GM18907 (cell line): ENCODE measurements around the gene DSCAM.
"Not testable (repeated sequence)": the region's sequence is repeated elsewhere in the genome, so short reads cannot be mapped to it uniquely, and the experiment has no call there.

Experiments
- ATAC-seq: cut with Tn5 transposase; IDR thresholded peaks from one replicate; pipeline ENCODE4 v1.9.1; 2021; ENCODE audit warnings: mild to moderate bottlenecking, moderate library complexity; ENCODE audit not compliant: unreplicated experiment

The DSCAM gene

DNA sequence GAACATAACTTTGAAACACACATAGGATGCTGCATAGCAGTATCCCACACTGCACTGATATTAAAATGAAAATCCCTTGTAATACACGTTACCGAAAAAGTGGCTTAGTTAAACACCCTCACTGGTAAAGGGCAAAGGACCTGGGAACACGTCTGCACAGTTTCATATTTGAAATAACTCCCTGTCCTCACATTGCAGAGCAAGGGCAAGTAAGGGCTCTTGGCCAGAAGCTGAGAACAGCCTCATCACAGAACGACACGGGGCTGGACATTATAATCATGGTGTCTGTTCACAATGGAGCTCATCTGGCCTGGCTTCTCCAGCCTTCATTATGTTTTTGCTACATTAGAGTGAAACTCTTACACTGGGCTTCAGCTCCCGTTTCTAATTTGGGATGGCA, 772.8 kb downstream of the DSCAM start:
- ATAC-seq = no peak

DNA sequence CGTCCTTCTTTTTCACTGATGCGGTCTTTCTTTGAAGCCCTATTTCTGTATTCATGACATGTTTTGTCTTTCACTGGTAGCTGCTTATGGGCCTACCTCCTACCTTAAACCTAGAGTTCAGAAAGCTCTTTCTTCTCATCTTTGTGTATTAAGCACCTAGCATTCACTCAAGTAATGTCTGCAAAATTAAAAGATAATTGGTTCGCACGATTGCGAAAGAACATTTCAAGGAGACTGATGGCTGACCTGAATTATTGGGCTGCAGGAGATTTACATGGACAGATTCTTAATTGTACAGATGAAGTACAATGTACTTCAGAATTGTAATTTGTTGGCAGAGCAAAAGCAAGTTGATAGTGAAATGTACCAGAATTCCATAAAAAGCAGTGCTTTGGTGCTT, 773.3 kb downstream of the DSCAM start:
- no peak for ATAC-seq

DNA sequence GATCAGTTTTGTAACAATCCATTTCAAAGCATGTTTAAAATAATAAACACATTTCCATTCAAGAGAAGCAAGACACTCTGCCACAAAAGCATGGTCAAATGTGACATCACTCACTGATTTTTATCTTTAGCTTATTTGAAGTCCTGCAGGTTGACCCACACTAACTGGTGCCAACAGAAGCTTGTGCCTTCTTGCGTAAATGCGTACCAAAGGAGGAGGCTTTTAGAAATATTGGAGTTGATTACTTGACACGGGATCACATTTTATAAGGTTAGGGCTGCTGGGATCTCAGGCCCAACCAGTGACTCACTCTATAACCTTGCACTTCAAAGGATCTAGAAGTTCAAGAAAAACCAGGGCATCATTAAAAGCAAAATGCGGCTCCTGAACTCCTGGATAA, 776.1 kb downstream of the DSCAM start:
- no peak for ATAC-seq

DNA sequence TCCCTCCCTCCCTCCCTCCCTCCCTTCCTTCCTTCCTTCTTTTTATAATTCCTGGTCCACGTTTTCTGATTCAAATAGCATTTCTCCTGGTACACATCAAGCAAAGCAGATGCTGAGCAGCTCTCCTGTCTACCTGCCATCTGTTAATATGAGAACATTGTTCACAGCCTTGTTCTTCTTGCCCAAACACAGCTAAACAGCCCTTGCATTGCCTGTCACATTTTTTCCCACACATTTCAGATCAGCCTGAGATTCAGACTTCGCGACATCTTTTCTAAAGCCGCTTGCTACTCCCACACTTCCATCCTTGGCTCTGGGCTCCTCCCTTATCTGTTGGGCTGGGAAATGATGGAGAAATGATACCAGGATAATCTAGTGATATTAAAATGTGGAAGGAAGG, 779.2 kb downstream of the DSCAM start:
- no peak for ATAC-seq

DNA sequence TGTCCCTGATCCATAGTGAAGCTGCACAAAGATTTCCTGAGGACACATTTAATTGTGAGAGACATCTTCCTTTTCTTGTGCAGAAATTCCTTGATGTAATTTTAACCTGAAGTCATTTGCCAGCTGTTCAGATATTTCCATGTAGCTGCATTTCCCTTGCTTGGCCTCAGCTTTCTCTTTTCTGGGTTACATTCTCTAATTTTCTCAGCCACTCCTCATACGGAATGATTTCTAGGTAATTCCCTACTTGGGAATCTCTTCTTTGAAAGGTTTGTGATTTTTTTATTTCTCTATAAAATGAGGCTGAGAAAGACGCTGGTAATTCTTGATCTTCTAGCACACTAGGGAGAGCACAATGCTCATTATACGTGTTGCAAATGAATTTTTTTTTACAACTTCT, 780.7 kb downstream of the DSCAM start:
- ATAC-seq = no peak

DNA sequence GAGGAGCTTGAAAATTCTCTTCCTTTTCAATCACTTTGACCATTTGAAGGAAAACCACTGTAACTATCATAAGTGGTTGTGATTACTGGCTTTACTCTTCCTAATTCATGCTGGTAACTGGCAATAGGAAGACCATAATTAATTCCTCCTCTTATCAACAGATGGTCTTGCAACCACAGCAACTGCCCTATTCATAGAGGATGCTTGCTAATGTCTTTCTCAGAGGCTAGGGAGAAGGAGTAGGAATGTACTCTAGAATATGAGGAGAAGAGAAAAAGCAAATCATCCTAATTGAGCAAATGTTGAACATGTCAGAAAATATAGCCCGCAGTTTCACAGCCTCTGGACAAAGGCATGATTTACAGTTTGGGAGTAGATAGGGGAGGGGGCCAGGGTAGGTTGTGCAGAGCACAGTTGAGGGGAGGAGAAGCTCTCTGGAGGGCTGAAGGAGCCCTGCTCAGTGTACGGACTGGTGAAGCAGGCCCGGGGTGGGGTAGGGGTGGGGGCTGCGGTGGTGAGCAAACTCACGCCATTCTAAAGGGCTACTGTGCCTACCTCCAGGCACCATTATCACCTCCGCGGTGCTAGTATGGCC, 786.8 kb downstream of the DSCAM start:
- ATAC-seq = no peak

DNA sequence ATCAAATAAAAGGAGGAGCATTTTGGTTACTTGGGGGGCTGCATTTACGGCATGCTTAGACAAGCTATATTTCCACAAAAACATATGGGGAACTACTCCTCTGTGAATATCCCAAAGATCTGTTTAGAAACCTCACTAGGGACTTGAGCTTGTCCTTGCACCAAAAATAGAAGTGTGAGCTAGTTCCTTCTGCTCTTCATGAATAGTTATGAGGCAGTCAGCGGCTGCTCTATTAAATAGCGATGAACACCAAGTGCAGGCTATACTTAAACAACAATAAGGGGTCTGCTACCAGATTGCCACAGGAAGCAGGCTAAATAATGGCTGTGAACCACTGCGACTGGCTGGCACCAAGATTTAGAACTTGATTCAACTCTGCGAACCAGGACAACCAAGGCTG, 789.6 kb downstream of the DSCAM start:
- ATAC-seq = no peak

DNA sequence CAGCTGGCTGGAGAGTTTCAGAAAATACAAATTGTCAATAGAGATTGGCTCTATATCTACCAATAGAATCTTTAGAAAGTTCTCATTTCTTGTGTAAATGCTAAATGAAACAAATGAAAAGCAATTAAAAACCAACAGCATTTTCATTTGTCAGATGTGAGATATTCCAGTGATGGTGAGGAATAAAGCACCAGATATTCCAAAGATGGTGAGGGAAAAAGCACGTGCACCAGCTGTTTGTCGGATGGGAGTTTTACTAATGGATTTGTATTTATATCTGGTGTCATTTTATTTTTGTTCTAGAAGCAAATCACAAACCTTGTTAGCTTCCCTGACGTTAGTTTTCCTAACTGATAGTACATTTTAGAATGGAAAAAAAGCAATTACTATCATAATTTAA, 790.9 kb downstream of the DSCAM start:
- ATAC-seq = no peak

DNA sequence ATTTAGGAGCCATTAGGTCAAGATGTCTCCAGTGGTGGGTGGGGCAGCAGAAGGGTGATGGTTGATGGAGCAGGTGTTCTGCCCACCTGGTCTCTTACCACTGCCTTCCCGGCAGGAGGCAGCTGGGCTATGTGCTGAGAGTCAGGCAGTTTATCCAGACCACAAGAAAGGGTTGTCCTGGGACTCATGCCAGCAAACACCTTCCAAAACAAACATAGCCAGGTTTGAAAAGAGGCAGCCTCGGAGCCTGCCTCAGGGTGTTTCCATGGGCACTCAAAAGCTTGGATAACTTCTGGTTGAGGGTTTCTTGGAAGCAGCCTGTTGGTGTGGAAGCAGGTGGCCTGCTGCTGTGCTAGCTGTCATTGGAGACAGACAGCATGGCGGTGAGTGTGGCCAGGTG, 792.6 kb downstream of the DSCAM start:
- no peak for ATAC-seq

DNA sequence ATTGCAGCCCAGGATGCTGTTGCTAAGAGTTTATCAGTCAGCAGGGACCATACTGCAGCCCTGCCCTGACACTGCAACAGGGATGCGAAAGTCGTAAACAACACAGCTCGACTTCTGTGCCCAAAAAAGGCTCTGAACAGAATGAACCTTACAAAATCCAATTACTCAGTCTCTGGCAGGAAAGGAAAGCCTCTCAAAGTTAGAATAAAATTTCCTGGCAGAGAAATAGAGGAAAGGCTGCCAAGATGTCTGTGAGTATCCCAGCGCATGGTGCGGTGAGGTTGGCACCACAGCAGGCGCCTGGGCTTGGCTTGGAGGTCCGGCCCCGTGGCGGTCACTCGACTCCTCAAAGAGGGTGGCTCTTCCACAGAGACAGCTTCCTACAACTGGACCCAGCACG, 794.0 kb downstream of the DSCAM start:
- no peak for ATAC-seq

DNA sequence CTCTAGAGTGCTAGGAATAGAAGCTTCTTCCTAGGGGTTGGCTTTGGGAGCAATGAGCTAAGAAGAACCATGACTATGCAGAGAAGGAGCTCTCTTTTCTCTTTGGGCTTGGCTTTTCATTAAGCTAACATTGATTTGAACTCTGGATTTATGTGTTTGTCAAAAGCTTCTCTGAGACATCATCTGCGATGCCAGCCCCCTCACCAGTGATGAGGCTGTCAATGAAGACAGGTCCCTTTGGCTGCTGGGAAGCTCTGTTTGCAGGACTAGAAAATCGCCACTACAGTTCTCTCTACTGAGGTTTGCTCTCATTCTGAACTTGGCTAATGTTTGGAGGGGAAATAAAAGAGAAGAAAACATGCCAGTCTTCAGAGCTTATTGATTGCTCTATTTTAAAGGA, 794.7 kb downstream of the DSCAM start:
- no peak for ATAC-seq

DNA sequence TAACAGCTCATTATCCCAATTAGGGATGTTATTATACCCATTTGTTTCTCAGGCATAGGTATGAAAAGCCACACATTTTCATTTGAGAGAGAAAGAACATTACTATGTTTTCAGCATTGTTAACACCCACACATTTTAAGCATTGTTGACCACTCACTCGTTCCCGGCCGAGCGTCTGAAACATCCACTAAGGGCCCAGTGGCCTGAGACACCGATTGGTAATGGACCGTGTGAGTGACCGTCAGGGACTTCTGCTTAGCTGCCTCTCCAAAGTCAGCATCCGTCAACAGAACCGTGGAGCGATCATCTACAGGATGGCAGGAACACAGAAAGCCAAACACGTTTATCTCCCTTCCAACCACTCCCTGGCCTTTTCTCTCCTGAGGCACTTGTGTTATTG, 795.2 kb downstream of the DSCAM start:
- ATAC-seq = no peak

DNA sequence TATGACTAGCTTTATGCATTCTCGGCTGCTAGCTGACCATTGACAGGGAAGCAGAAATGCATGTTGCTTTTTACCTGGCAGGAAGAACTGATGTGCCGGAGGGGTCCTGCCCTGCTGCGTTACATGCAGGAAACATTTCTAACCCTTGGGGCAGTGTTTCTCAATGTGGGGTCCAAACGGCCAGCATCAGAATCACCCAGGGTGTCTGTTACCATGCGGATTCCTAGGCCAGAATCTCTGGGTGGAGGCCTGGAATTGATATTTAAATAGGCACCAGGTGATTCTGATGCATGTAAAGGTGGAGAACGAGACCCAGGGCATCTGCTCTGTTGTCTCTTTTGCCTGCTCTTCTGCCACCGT, 797.0 kb downstream of the DSCAM start:
- no peak for ATAC-seq

DNA sequence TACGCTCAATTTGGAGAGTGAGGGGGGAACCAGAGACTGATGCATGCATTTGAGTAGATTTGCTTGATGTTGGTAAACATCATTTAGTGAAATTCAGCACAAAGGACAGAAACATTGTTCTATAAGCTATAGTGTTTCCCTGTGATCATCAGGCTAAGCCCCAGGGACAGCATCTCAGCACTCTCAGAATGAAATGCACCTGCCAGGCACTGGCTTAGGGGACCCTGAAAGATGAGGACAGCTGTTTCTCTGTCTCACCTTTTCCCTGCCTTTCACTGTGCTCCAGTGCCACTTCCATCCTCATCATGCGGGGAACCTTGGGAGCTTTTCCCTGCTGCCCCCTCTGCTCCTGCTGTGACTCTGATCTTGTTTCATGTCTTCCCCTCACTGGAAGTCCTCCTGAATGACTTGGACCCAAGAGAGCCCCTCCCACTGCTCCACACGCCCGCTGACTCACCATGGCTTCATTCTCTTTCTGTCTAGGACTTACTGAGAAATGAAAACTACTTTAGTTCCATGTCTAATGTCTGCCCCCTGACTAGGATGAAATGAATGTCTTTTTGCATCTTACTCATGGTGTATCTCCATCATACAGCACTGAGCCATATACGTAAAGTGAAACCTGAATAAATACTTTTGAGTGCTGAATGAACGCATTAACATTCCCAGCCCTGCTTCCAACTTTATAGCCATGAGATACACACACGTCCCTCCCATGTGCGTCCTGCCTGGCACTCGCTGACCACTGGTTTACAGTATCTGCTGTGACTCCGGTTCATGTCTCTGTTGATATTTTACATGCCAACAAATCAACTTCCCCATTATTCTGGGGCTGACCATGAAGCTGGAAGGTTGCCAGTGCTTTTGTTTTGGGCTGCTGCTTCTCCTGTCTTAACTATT, 797.7 kb downstream of the DSCAM start:
- no peak for ATAC-seq

DNA sequence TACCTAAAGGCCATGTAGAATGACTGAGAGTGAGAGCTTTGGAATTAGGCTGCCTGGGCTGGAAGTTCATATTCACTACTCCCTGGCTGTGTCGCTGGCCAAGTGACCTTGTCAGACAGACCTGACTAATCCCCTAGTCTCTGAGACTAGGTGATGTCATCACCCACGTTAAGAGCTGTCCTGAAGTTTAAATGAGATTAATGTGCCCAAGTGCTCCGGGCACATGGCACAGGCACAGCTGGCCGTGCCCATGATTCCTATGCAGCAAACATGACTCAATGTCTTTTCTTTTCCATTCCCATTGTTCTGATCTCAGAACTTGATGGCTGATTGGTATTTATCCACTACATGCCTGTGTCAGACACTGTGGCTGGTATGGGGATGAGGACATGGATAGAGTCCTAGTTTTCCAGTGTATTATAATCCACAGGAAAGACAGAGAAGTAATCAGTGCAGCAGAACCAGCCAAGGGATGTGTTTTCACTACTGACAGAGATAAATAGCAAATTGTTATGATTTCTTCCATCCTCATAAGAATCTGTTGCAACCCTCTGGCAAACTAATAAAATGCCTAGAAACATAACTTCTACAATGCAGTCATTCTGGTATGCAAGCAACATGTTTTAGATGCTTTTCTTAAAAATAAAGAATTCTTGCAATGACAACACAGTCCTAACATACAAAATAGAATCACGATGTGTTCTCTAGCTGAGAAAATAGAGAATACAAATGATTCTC, 798.8 kb downstream of the DSCAM start:
- ATAC-seq = no peak

DNA sequence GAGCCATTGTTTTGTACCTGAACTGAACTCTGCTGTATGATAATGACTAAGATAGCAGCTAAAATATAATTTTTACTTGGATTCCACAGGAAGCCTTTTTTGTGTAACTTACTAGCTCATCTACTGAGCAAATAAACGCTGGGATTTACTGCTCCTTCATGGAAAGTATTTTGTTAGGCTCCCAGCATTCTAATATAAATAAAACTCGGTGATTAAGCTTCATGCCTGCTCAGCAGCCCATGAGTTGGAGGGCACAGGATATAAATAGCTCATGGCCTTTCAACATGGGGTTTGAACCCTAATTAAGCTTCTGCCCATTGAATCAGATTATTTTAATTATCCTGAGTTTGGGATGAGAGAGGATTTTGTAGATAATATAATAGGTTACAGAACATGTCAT, 799.7 kb downstream of the DSCAM start:
- no peak for ATAC-seq

DNA sequence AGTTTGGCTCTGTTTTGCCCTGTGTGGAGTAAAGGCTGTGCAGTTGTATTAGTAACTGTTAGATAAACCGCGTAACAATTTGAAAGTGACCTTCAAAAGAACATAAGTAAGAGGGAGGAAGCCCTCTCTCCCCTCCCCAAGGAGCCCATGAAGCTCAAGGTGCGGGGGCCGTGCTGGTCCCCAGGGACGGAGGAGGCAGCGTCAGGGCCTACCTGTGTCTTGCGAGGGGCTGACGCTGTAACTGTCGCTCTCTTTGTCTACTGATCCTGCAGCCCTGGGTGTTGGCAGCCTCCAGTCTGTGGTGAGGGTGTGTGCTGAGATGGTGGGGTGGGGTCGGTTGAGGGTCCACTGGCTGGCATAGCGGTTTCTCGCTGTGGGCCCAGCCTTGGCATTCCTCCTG, 803.1 kb downstream of the DSCAM start:
- ATAC-seq = no peak

DNA sequence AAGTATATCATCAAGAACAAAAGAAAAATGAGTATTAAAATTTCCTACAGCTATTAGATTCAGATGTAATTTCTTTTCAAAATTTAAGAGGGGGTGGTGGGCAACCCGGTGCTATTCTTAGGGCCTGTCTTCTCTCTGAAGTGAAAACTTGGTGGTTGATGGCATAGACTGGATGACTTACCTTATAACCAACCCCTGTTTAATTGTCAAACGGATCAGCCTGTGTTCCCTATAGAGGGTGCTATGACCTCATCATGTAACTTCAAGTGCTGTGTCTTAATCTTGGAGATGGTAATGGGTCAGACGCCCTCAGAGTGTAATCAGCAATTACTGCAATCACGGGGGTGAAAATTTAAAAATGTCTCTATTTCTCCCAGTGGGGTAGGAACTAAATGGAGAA, 803.5 kb downstream of the DSCAM start:
- ATAC-seq = no peak

DNA sequence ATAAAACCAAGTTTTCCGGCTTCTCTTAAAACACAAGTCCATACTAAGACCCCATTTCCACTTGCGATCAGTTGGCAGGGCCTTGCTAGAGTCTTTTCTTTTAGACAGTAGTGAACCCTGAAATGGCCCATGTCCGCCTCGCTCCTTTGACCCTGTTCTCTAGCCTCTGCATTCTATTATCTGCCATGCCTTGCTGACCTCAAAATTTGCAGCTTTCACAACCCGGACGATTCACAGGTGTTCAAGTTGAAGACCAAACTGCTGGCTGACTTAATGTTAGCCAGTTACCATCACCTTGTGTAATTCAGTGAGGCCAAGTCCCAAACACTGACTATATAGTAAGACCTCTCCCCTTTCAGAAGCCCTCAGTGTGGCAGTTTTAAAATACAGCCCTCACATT, 805.5 kb downstream of the DSCAM start:
- ATAC-seq = no peak

DNA sequence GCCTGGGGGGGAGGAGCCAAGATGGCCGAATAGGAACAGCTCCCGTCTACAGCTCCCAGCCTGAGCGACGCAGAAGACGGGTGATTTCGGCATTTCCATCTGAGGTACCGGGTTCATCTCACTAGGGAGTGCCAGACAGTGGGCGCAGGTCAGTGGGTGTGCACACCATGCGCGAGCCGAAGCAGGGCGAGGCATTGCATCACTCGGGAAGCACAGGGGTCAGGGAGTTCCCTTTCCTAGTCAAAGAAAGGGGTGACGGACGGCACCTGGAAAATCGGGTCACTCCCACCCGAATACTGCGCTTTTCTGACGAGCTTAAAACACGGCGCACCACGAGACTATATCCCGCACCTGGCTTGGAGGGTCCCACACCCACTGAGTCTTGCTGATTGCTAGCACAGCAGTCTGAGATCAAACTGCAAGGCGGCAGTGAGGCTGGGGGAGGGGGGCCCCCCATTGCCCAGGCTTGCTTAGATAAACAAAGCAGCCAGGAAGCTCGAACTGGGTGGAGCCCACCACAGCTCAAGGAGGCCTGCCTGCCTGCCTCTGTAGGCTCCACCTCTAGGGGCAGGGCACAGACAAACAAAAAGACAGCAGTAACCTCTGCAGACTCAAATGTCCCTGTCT, 813.7 kb downstream of the DSCAM start:
- ATAC-seq = not testable (repeated sequence)

DNA sequence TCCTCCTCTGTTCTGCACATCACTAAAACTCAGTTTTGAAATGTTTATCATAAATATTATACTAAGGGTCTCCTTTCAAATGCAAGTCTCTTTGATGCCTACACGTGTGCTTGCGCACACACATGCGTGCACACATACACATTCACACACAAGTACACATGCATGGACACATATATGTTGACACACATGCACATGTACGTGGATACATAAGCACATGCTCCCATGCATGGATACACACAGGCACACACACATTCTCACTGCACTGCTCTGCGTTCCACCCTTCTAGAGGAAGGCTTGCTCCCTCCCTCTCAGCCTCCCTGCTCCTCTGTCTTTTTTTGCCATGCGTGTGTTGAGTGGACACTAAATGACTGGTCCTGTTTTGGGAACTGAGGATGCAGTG, 817.1 kb downstream of the DSCAM start:
- ATAC-seq = no peak

DNA sequence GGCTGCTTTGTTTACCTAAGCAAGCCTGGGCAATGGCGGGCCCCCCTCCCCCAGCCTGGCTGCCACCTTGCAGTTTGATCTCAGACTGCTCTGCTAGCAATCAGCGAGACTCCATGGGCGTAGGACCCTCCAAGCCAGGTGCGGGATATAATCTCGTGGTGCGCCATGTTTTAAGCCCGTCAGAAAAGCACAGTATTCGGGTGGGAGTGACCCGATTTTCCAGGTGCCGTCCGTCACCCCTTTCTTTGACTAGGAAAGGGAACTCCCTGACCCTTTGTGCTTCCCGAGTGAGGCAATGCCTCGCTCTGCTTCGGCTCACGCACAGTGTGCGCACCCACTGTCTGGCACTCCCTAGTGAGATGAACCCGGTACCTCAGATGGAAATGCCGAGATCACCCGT, 818.6 kb downstream of the DSCAM start:
- ATAC-seq = not testable (repeated sequence)
